Endothelial cell (in vitro differentiated cells): ENCODE measurements around the gene USP3. TPM values are rescaled to one million over a fixed set of nuclear protein-coding genes. Genes with fewer than 3 reads are reported as not detected.

ENCODE experiments used
- DNase-seq: peaks from one replicate; pipeline ENCODE4 v3.0.0; 2021; ENCODE audit warnings: low spot score
- H3K27ac Mint-ChIP-seq: one replicate; pipeline ENCODE4 v1.8.0; 2021; ENCODE audit warnings: mixed read lengths, inconsistent platforms; ENCODE audit not compliant: unreplicated experiment
- H3K27me3 Mint-ChIP-seq: one replicate; pipeline ENCODE4 v1.8.0; 2021; ENCODE audit warnings: mild to moderate bottlenecking, moderate library complexity, mixed read lengths, inconsistent platforms; ENCODE audit not compliant: unreplicated experiment
- H3K36me3 Mint-ChIP-seq: one replicate; pipeline ENCODE4 v1.8.0; 2021; ENCODE audit warnings: mild to moderate bottlenecking, low read depth, mixed read lengths, inconsistent platforms; ENCODE audit not compliant: unreplicated experiment
- H3K4me1 Mint-ChIP-seq: one replicate; pipeline ENCODE4 v1.8.0; 2021; ENCODE audit warnings: mild to moderate bottlenecking, mixed read lengths, inconsistent platforms; ENCODE audit not compliant: unreplicated experiment
- H3K4me3 Mint-ChIP-seq: one replicate; pipeline ENCODE4 v1.8.0; 2021; ENCODE audit warnings: mild to moderate bottlenecking, mixed read lengths, inconsistent platforms; ENCODE audit not compliant: unreplicated experiment
- H3K9me3 Mint-ChIP-seq: one replicate; pipeline ENCODE4 v1.8.0; 2021; ENCODE audit warnings: mixed read lengths, inconsistent platforms; ENCODE audit not compliant: unreplicated experiment
- total RNA-seq: library from RNA; stranded (reverse); fragmentation: NEBNext Ultra II Directional; extraction: Animal tissue kit (Norgen Biotek cat#: 25700); gene quantifications from one replicate; pipeline ENCODE4 v1.2.1, GENCODE V29; 2021; ENCODE audit not compliant: unreplicated experiment
- TF ChIP-seq, protein P1 (sequence below): fragments of 200-600 bp; sonication (generic); IDR thresholded peaks from one replicate; pipeline ENCODE4 v1.5.0; 2021; ENCODE audit warnings: antibody characterized with exemption; ENCODE audit not compliant: unreplicated experiment

Gene USP3
- total RNA-seq, 1 donor from 2014 or later, result 33.5 TPM

DNA sequence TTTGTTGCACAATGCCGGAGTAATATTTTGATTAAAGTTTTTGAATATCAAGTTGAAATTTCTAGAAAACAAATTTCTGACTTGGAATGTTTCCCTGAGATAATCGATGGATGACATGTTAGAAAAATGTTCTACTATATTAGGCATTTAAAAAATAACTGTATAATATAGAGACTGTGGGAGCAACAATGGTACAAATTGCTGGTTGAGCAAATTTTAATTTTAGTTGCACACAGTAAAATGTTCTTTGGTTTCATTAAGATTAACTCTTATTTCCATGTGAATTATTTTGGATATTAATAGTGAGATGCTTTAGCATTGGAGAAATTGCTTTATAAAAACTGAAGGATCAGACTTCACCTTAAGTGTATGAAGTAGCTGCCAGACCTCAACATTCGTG is 9.3 kb downstream of the USP3 start:
- peaks cover 26% of the 10 kb centered on the region for H3K4me1 Mint-ChIP-seq
- H3K9me3 Mint-ChIP-seq, result no peaks in the 10 kb centered on the region
- no peak overlapping the region for H3K4me3 Mint-ChIP-seq
- H3K27ac Mint-ChIP-seq, result no peak overlapping the region
- TF ChIP-seq, protein P1, sequence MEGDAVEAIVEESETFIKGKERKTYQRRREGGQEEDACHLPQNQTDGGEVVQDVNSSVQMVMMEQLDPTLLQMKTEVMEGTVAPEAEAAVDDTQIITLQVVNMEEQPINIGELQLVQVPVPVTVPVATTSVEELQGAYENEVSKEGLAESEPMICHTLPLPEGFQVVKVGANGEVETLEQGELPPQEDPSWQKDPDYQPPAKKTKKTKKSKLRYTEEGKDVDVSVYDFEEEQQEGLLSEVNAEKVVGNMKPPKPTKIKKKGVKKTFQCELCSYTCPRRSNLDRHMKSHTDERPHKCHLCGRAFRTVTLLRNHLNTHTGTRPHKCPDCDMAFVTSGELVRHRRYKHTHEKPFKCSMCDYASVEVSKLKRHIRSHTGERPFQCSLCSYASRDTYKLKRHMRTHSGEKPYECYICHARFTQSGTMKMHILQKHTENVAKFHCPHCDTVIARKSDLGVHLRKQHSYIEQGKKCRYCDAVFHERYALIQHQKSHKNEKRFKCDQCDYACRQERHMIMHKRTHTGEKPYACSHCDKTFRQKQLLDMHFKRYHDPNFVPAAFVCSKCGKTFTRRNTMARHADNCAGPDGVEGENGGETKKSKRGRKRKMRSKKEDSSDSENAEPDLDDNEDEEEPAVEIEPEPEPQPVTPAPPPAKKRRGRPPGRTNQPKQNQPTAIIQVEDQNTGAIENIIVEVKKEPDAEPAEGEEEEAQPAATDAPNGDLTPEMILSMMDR, result no peak
- no peaks in the 10 kb centered on the region for H3K27me3 Mint-ChIP-seq
- no peak for DNase-seq
- H3K36me3 Mint-ChIP-seq, result no peaks in the 10 kb centered on the region

DNA sequence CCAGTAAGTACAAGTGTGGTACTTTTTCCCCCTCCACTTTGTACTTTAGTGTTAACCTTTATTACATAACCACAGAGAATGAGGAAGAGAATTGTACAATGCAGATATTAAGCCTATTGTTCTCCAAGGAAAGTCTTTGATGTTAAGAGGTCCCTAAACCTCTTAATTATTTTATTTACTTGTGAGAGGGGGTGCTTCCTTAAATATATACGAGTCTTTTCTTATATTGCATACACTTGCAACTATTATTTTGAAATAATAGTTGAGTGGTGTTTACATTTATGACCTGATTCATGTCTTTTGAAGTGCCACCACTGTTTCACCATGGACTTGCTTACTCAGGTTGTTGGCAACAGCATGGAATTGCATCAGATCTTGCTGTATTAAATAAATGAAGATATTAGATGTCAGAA is 10.1 kb downstream of the USP3 start:
- Mint-ChIP-seq H3K4me1 (peaks cover 26% of the 10 kb centered on the region), H3K27ac (no peak overlapping the region), H3K4me3 (no peak overlapping the region), H3K27me3 (no peaks in the 10 kb centered on the region), H3K9me3 (no peaks in the 10 kb centered on the region), H3K36me3 (no peaks in the 10 kb centered on the region)
- no peak for DNase-seq
- TF ChIP-seq, protein P1, result no peak

DNA sequence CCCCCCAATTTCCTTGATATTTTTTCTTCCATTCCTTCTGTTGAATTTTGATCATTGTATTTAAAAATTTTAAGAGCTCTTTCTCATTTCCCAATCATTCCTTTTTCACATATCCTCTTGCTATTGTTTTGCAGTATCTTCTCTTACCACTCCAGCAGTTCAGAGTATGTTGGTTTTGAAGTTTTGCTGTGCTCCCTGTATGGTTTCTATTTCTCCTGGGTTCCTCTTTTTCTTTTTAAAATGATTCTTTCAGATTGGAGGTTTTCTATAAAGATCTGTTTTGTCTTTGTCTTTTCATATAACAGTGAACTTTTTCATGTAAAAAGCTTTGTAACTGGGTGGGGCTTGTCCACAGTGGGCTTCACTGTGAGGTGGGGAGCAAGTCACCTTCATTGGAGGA is 12.8 kb downstream of the USP3 start:
- no peak for DNase-seq
- H3K27ac Mint-ChIP-seq, result no peak overlapping the region

DNA sequence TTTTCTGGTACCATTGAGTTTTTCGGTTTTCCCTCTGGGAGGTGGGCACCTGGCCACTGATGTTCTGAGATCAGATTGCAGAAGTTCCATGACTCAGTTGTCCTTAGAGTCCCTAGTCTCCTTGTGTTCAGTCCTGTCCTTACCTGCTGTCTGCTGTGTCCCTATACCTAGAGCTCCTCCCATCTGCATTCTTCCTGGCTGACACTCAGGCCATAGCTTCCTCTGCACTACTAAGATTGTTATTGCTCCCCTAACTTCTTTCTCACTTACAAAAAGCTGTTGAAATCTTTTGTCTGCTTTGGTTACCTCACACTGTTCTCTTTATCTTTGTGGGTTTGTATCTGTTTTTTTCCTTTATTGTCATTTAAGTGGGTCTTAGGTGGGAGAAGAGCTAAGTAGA is 13.2 kb downstream of the USP3 start:
- H3K4me3 Mint-ChIP-seq, result no peak overlapping the region

More for the DNA sequence above, 12.8 kb downstream of the USP3 start:
- TF ChIP-seq, protein P1, result no peak
- Mint-ChIP-seq H3K9me3 (no peaks in the 10 kb centered on the region), H3K27me3 (no peaks in the 10 kb centered on the region), H3K4me3 (no peak overlapping the region), H3K4me1 (peaks cover 17% of the 10 kb centered on the region), H3K36me3 (no peaks in the 10 kb centered on the region)

DNA sequence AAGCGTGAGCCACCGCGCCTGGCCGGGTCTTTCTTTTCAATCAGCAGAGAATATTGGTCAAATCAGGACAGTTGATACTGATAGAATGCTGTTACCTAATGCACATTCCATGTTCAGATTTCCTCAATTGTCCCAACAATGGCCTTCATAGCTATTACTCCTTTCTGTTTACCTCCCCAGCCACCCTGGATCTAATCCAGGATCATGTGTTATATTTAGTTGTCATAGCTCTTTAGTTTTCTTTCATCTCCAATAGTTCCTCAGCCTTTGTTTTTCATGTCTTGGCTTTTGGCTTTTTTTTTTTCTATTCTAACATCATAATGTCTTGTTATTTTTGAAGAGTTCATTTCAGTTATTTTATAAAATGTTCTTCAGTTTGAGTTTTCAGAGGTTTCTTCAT is 14.6 kb downstream of the USP3 start:
- H3K36me3 Mint-ChIP-seq, result no peaks in the 10 kb centered on the region
- DNase-seq, result no peak
- TF ChIP-seq, protein P1, result no peak
- H3K4me3 Mint-ChIP-seq, result no peak overlapping the region
- H3K27me3 Mint-ChIP-seq, result no peaks in the 10 kb centered on the region
- no peak overlapping the region for H3K27ac Mint-ChIP-seq
- peaks cover 26% of the 10 kb centered on the region for H3K4me1 Mint-ChIP-seq
- H3K9me3 Mint-ChIP-seq, result no peaks in the 10 kb centered on the region

More for the DNA sequence above, 13.2 kb downstream of the USP3 start:
- TF ChIP-seq, protein P1, result no peak
- Mint-ChIP-seq H3K27ac (peak overlapping the region; percentile 79), H3K9me3 (no peaks in the 10 kb centered on the region), H3K4me1 (peaks cover 17% of the 10 kb centered on the region), H3K27me3 (no peaks in the 10 kb centered on the region), H3K36me3 (no peaks in the 10 kb centered on the region)
- no peak for DNase-seq
